Smooth muscle cell (in vitro differentiated cells): ENCODE measurements around the gene SF3A1. TPM values are rescaled to one million over a fixed set of nuclear protein-coding genes. Genes with fewer than 3 reads are reported as not detected.

Experiments used
- DNase-seq: peaks from one replicate; lab custom pipeline; 2025; ENCODE audit not compliant: unreplicated experiment; lab: John Stamatoyannopoulos, UW
- H2AFZ ChIP-seq: fragments of 200-600 bp; sonication (generic); 2 replicates; pipeline ENCODE4 v1.6.0; 2016; ENCODE audit warnings: antibody characterized with exemption, low read depth, mild to moderate bottlenecking
- H3F3A ChIP-seq: fragments of 200-600 bp; sonication (generic); 2 replicates; pipeline ENCODE4 v1.6.0; 2017; ENCODE audit warnings: antibody characterized with exemption, low read depth
- H3K27ac ChIP-seq: fragments of 200-600 bp; sonication (generic); 2 replicates; pipeline ENCODE4 v1.5.1; 2016; ENCODE audit warnings: low read depth, mild to moderate bottlenecking
- H3K27me3 ChIP-seq: fragments of 200-600 bp; sonication (generic); 2 replicates; pipeline ENCODE4 v1.6.1; 2016; ENCODE audit warnings: low read depth, mild to moderate bottlenecking
- H3K36me3 ChIP-seq: fragments of 200-600 bp; sonication (generic); 2 replicates; pipeline ENCODE4 v1.5.1; 2016; ENCODE audit warnings: low read depth
- H3K4me1 ChIP-seq: fragments of 200-600 bp; sonication (generic); 2 replicates; pipeline ENCODE4 v1.5.1; 2016; ENCODE audit warnings: low read depth
- H3K4me2 ChIP-seq: fragments of 200-600 bp; sonication (generic); 2 replicates; pipeline ENCODE4 v1.6.0; 2016; ENCODE audit warnings: mild to moderate bottlenecking
- H3K4me3 ChIP-seq: fragments of 200-600 bp; sonication (generic); 2 replicates; pipeline ENCODE4 v1.5.1; 2016; ENCODE audit warnings: mild to moderate bottlenecking
- H3K79me2 ChIP-seq: fragments of 200-600 bp; sonication (generic); 2 replicates; pipeline ENCODE4 v1.6.0; 2016; ENCODE audit warnings: low read depth, mild to moderate bottlenecking
- H3K9ac ChIP-seq: fragments of 200-600 bp; sonication (generic); 2 replicates; pipeline ENCODE4 v1.6.0; 2016; ENCODE audit warnings: low read depth
- H3K9me3 ChIP-seq: fragments of 200-600 bp; sonication (generic); replicated peaks from 2 replicates; pipeline ENCODE4 v1.5.1; 2016; ENCODE audit warnings: low read depth
- H4K20me1 ChIP-seq: fragments of 200-600 bp; sonication (generic); 2 replicates; pipeline ENCODE4 v1.6.0; 2016; ENCODE audit warnings: low read depth
- CTCF ChIP-seq: fragments of 200-600 bp; sonication (generic); IDR thresholded peaks from 2 replicates; pipeline ENCODE4 v1.5.1; 2017; ENCODE audit warnings: borderline replicate concordance, mild to moderate bottlenecking, antibody characterized with exemption; ENCODE audit not compliant: insufficient read depth, poor library complexity, severe bottlenecking
- WGBS: methylation state at CpG from one replicate; pipeline ENCODE4 v1.1.7; 2016; ENCODE audit warnings: low lambda C conversion rate; 5-methylcytosine and 5-hydroxymethylcytosine counted together
- polyA plus RNA-seq: library from polyadenylated mRNA; unstranded; fragments of >200 nt; fragmentation: Nextera tagmentation; extraction: Ambion mirVana; gene quantifications from 2 replicates; pipeline ENCODE4 v1.2.1, GENCODE V29; 2016
- total RNA-seq: library from RNA; depleted of rRNA; stranded (reverse); fragments of >200 nt; gene quantifications from 2 replicates; pipeline ENCODE4 v1.2.3, GENCODE V29; 2014

SF3A1 gene
- total and polyA plus RNA-seq, 2 experiments from 2014 or later: 55.0 to 86.7 TPM

- H3K79me2 ChIP-seq: no peaks in the 10 kb centered on the region
- H3K4me3 ChIP-seq: no peak overlapping the region
- 91% methylated on average over 10 of the region's 10 CpGs for WGBS
- TF ChIP-seq CTCF: no peak
- H3K36me3 ChIP-seq: no peaks in the 10 kb centered on the region
- no peak overlapping the region for H3K27ac ChIP-seq
- H3K4me2 ChIP-seq: no peak overlapping the region
- no peaks in the 10 kb centered on the region for H3K27me3 ChIP-seq
- no peaks in the 10 kb centered on the region for H3K9me3 ChIP-seq
- DNase-seq: no peak
- H2AFZ ChIP-seq: no peak overlapping the region
- no peak overlapping the region for H3K9ac ChIP-seq
- H3F3A ChIP-seq: no peaks in the 10 kb centered on the region
- no peaks in the 10 kb centered on the region for H4K20me1 ChIP-seq
- H3K4me1 ChIP-seq: peaks cover 7% of the 10 kb centered on the region
Observed at GRCh38 chr22:30361916-30362650, 5.4 kb upstream of the SF3A1 start.

GRCh38 chr22:30358541-30358940, 1.8 kb upstream of the SF3A1 start:
- TF ChIP-seq CTCF: no peak
- no peak overlapping the region for H2AFZ ChIP-seq
- H3K4me2 ChIP-seq: no peak overlapping the region
- peaks cover 28% of the 10 kb centered on the region for H4K20me1 ChIP-seq
- H3K4me1 ChIP-seq: peaks cover 18% of the 10 kb centered on the region
- H3K27ac ChIP-seq: no peak overlapping the region
- H3K4me3 ChIP-seq: no peak overlapping the region
- H3K9me3 ChIP-seq: no peaks in the 10 kb centered on the region
- no peak overlapping the region for H3K9ac ChIP-seq
- no peak for DNase-seq
- WGBS: 81% methylated on average over 6 of the region's 6 CpGs
- no peaks in the 10 kb centered on the region for H3K27me3 ChIP-seq
- H3F3A ChIP-seq: no peaks in the 10 kb centered on the region
- H3K79me2 ChIP-seq: peaks cover 29% of the 10 kb centered on the region
- H3K36me3 ChIP-seq: no peaks in the 10 kb centered on the region

- 57% methylated on average over 22 of the region's 22 CpGs for WGBS
- Histone ChIP-seq H3K27ac (no peak overlapping the region), H3F3A (no peaks in the 10 kb centered on the region), H3K79me2 (peaks cover 33% of the 10 kb centered on the region), H2AFZ (no peak overlapping the region), H3K4me1 (peaks cover 18% of the 10 kb centered on the region), H3K9ac (no peak overlapping the region), H3K4me3 (peak overlapping the region; percentile 80), H3K9me3 (no peaks in the 10 kb centered on the region), H3K36me3 (no peaks in the 10 kb centered on the region), H4K20me1 (peaks cover 34% of the 10 kb centered on the region), H3K27me3 (no peaks in the 10 kb centered on the region), H3K4me2 (peak overlapping the region; percentile 99)
- no peak for DNase-seq
- TF ChIP-seq CTCF: no peak
Observed at GRCh38 chr22:30357650-30358215, 1.0 kb upstream of the SF3A1 start.

GRCh38 chr22:30357236-30357570, 509 bp upstream of the SF3A1 start:
- peaks cover 39% of the 10 kb centered on the region for H3K79me2 ChIP-seq
- no peak for DNase-seq
- peak overlapping the region; percentile 79 for H2AFZ ChIP-seq
- H3K4me3 ChIP-seq: peak overlapping the region; percentile 80
- H3K36me3 ChIP-seq: no peaks in the 10 kb centered on the region
- H3K27me3 ChIP-seq: no peaks in the 10 kb centered on the region
- peak overlapping the region; percentile 94 for H3K27ac ChIP-seq
- peaks cover 18% of the 10 kb centered on the region for H3K4me1 ChIP-seq
- H3K9me3 ChIP-seq: no peaks in the 10 kb centered on the region
- H3F3A ChIP-seq: no peaks in the 10 kb centered on the region
- no peak for TF ChIP-seq CTCF
- 3% methylated on average over 9 of the region's 9 CpGs for WGBS
- peak overlapping the region; percentile 99 for H3K4me2 ChIP-seq
- peak overlapping the region; percentile 94 for H3K9ac ChIP-seq
- peaks cover 39% of the 10 kb centered on the region for H4K20me1 ChIP-seq
